Stimulated activated CD4-positive, alpha-beta T cell treated with anti-CD3 and anti-CD28 coated beads, Interleukin-12 subunit alpha, Interleukin-12 subunit beta, amount 100 ng/mL, for 4 hours (primary cell): Measurements from ENCODE around the gene VPS8.
"Not testable (repeated sequence)": the region's sequence is repeated elsewhere in the genome, so short reads cannot be mapped to it uniquely, and the experiment has no call there.

Experiments
- DNase-seq: peaks from one replicate; pipeline ENCODE4 v3.0.0-alpha.2; 2020

Gene VPS8

GRCh38 chr3:184880276-184881019 is 68.5 kb downstream of the VPS8 start:
- no peak for DNase-seq

GRCh38 chr3:184884359-184885017 is 72.5 kb downstream of the VPS8 start:
- DNase-seq = no peak

- DNase-seq = no peak
Measured at GRCh38 chr3:184885112-184885511, 73.1 kb downstream of the VPS8 start.

- DNase-seq = no peak
Measured at GRCh38 chr3:184887574-184887973, 75.6 kb downstream of the VPS8 start.

- DNase-seq = no peak
Measured at GRCh38 chr3:184889312-184889904, 77.4 kb downstream of the VPS8 start.

GRCh38 chr3:184894051-184894450 is 82.1 kb downstream of the VPS8 start:
- no peak for DNase-seq

GRCh38 chr3:184895350-184895749 is 83.4 kb downstream of the VPS8 start:
- DNase-seq = no peak

GRCh38 chr3:184896336-184896735 is 84.4 kb downstream of the VPS8 start:
- DNase-seq = no peak

GRCh38 chr3:184899953-184900595 is 88.1 kb downstream of the VPS8 start:
- no peak for DNase-seq

GRCh38 chr3:184907031-184907430 is 95.1 kb downstream of the VPS8 start:
- not testable (repeated sequence) for DNase-seq

- DNase-seq = no peak
Measured at GRCh38 chr3:184907681-184908649, 96.0 kb downstream of the VPS8 start.

- no peak for DNase-seq
Measured at GRCh38 chr3:184908859-184909258, 96.9 kb downstream of the VPS8 start.

- DNase-seq = no peak
Measured at GRCh38 chr3:184910664-184911063, 98.7 kb downstream of the VPS8 start.

- no peak for DNase-seq
Measured at GRCh38 chr3:184911570-184911969, 99.6 kb downstream of the VPS8 start.

GRCh38 chr3:184912163-184912562 is 100.2 kb downstream of the VPS8 start:
- no peak for DNase-seq

GRCh38 chr3:184914628-184915027 is 102.7 kb downstream of the VPS8 start:
- DNase-seq = no peak

GRCh38 chr3:184918750-184919149 is 106.8 kb downstream of the VPS8 start:
- DNase-seq = no peak

- DNase-seq = no peak
Measured at GRCh38 chr3:184919651-184920050, 107.7 kb downstream of the VPS8 start.

GRCh38 chr3:184924547-184924946 is 112.6 kb downstream of the VPS8 start:
- no peak for DNase-seq

- DNase-seq = no peak
Measured at GRCh38 chr3:184927796-184928315, 115.9 kb downstream of the VPS8 start.

GRCh38 chr3:184932777-184933176 is 120.8 kb downstream of the VPS8 start:
- no peak for DNase-seq

- no peak for DNase-seq
Measured at GRCh38 chr3:184937611-184938010, 125.6 kb downstream of the VPS8 start.
